PC-9 (cell line): ENCODE data around the gene OR51I1.

Experiments
- EZH2 ChIP-seq: fragments of 200-600 bp; sonication (generic); IDR thresholded peaks from 2 replicates; pipeline ENCODE4 v1.8.0; 2017; ENCODE audit warnings: antibody characterized with exemption, low read depth
- TF ChIP-seq, protein P1 (sequence below): fragments of 200-600 bp; sonication (generic); conservative IDR thresholded peaks from 2 replicates; pipeline ENCODE4 v1.6.1; 2017; ENCODE audit warnings: mixed run types, antibody characterized with exemption, mild to moderate bottlenecking, moderate library complexity

DNA sequence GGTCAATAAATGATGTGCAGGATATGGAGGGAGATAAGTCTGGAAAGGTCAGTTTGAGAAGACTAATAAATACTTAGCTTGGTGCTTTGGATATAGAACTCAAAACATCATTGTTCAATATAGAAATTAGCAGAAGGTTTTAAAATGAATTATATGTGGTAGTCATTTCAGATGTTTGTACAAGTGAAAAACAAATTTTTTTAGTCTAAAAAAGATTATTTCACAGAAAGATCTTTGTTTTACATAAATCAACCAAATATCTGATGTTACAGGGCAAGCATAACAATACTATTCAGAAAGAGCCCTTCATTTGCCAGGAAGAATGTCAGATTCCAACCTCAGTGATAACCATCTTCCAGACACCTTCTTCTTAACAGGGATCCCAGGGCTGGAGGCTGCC lies 47.1 kb upstream of the OR51I1 start, which contains the start of gene OR52D1:
- TF ChIP-seq, protein P1, sequence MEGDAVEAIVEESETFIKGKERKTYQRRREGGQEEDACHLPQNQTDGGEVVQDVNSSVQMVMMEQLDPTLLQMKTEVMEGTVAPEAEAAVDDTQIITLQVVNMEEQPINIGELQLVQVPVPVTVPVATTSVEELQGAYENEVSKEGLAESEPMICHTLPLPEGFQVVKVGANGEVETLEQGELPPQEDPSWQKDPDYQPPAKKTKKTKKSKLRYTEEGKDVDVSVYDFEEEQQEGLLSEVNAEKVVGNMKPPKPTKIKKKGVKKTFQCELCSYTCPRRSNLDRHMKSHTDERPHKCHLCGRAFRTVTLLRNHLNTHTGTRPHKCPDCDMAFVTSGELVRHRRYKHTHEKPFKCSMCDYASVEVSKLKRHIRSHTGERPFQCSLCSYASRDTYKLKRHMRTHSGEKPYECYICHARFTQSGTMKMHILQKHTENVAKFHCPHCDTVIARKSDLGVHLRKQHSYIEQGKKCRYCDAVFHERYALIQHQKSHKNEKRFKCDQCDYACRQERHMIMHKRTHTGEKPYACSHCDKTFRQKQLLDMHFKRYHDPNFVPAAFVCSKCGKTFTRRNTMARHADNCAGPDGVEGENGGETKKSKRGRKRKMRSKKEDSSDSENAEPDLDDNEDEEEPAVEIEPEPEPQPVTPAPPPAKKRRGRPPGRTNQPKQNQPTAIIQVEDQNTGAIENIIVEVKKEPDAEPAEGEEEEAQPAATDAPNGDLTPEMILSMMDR = no peak
- TF ChIP-seq EZH2 = no peak
